PFSK-1 (cell line): Measurements from ENCODE around the gene NMNAT3.

ENCODE experiments used
- FOXP2 ChIP-seq: optimal IDR thresholded peaks from 2 replicates; pipeline ENCODE3; 2011; ENCODE audit warnings: borderline replicate concordance, control low read depth, inconsistent platforms; ENCODE audit not compliant: insufficient read depth; ENCODE audit errors: extremely low read length, extremely low read depth
- POLR2AphosphoS5 ChIP-seq: IDR thresholded peaks from 2 replicates; pipeline ENCODE4 v1.6.1; 2012; ENCODE audit warnings: low read depth, mild to moderate bottlenecking, control low read depth, low read length, moderate library complexity
- REST ChIP-seq, 2 experiments: IDR thresholded peaks; 2 replicates each; pipeline versions ENCODE4 v1.6.1 to v1.8.0; 2011 to 2012; ENCODE audit warnings: low read depth in 2 of 2, low read length in 2 of 2, control low read depth in 1 of 2, inconsistent platforms in 1 of 2, mild to moderate bottlenecking in 1 of 2, moderate library complexity in 1 of 2; ENCODE audit not compliant: insufficient read depth in 1 of 2
- SIN3A ChIP-seq: IDR thresholded peaks from 2 replicates; pipeline ENCODE4 v1.6.1; 2012; ENCODE audit warnings: mild to moderate bottlenecking, low read length, moderate library complexity, borderline replicate concordance; ENCODE audit not compliant: insufficient read depth
- TAF1 ChIP-seq: IDR thresholded peaks from 2 replicates; pipeline ENCODE4 v1.6.1; 2012; ENCODE audit warnings: low read length, control low read depth, borderline replicate concordance; ENCODE audit not compliant: insufficient read depth

NMNAT3 gene

GRCh38 chr3:139627759-139628158 lies 50.0 kb downstream of the NMNAT3 start:
- TF ChIP-seq FOXP2 (no peak), SIN3A (no peak), TAF1 (no peak), POLR2AphosphoS5 (no peak), REST (IDR thresholded peaks at IDR 0.05; ENCODE audit: insufficient read depth in 1 of 2, low read depth in 2 of 2, low read length in 2 of 2) (no peak)

- TF ChIP-seq FOXP2 (no peak), SIN3A (no peak), TAF1 (no peak), REST (IDR thresholded peaks at IDR 0.05; ENCODE audit: insufficient read depth in 1 of 2, low read depth in 2 of 2, low read length in 2 of 2) (no peak), POLR2AphosphoS5 (no peak)
Measured at GRCh38 chr3:139620438-139620837, 57.3 kb downstream of the NMNAT3 start.

- TF ChIP-seq POLR2AphosphoS5 (no peak), REST (IDR thresholded peaks at IDR 0.05; ENCODE audit: insufficient read depth in 1 of 2, low read depth in 2 of 2, low read length in 2 of 2) (no peak), TAF1 (no peak), SIN3A (no peak), FOXP2 (no peak)
Measured at GRCh38 chr3:139619484-139619883, 58.3 kb downstream of the NMNAT3 start.

GRCh38 chr3:139617672-139618268 lies 60.0 kb downstream of the NMNAT3 start:
- TF ChIP-seq TAF1 = no peak
- no peak for TF ChIP-seq POLR2AphosphoS5
- no peak for TF ChIP-seq REST (IDR thresholded peaks at IDR 0.05; ENCODE audit: insufficient read depth in 1 of 2, low read depth in 2 of 2, low read length in 2 of 2)
- TF ChIP-seq SIN3A = no peak
- no peak for TF ChIP-seq FOXP2

GRCh38 chr3:139611528-139611927 lies 66.2 kb downstream of the NMNAT3 start:
- TF ChIP-seq REST (IDR thresholded peaks at IDR 0.05; ENCODE audit: insufficient read depth in 1 of 2, low read depth in 2 of 2, low read length in 2 of 2) (no peak), SIN3A (no peak), FOXP2 (no peak), TAF1 (no peak), POLR2AphosphoS5 (no peak)
